Smooth muscle cell (in vitro differentiated cells): ENCODE data around the gene OPRM1. TPM values are rescaled to one million over a fixed set of nuclear protein-coding genes. Genes with fewer than 3 reads are reported as not detected.

Source experiments
- DNase-seq: peaks from one replicate; lab custom pipeline; 2025; ENCODE audit not compliant: unreplicated experiment; lab: John Stamatoyannopoulos, UW
- H2AFZ ChIP-seq: fragments of 200-600 bp; sonication (generic); 2 replicates; pipeline ENCODE4 v1.6.0; 2016; ENCODE audit warnings: antibody characterized with exemption, low read depth, mild to moderate bottlenecking
- H3F3A ChIP-seq: fragments of 200-600 bp; sonication (generic); 2 replicates; pipeline ENCODE4 v1.6.0; 2017; ENCODE audit warnings: antibody characterized with exemption, low read depth
- H3K27ac ChIP-seq: fragments of 200-600 bp; sonication (generic); 2 replicates; pipeline ENCODE4 v1.5.1; 2016; ENCODE audit warnings: low read depth, mild to moderate bottlenecking
- H3K27me3 ChIP-seq: fragments of 200-600 bp; sonication (generic); 2 replicates; pipeline ENCODE4 v1.6.1; 2016; ENCODE audit warnings: low read depth, mild to moderate bottlenecking
- H3K36me3 ChIP-seq: fragments of 200-600 bp; sonication (generic); 2 replicates; pipeline ENCODE4 v1.5.1; 2016; ENCODE audit warnings: low read depth
- H3K4me1 ChIP-seq: fragments of 200-600 bp; sonication (generic); 2 replicates; pipeline ENCODE4 v1.5.1; 2016; ENCODE audit warnings: low read depth
- H3K4me2 ChIP-seq: fragments of 200-600 bp; sonication (generic); 2 replicates; pipeline ENCODE4 v1.6.0; 2016; ENCODE audit warnings: mild to moderate bottlenecking
- H3K4me3 ChIP-seq: fragments of 200-600 bp; sonication (generic); 2 replicates; pipeline ENCODE4 v1.5.1; 2016; ENCODE audit warnings: mild to moderate bottlenecking
- H3K79me2 ChIP-seq: fragments of 200-600 bp; sonication (generic); 2 replicates; pipeline ENCODE4 v1.6.0; 2016; ENCODE audit warnings: low read depth, mild to moderate bottlenecking
- H3K9ac ChIP-seq: fragments of 200-600 bp; sonication (generic); 2 replicates; pipeline ENCODE4 v1.6.0; 2016; ENCODE audit warnings: low read depth
- H3K9me3 ChIP-seq: fragments of 200-600 bp; sonication (generic); replicated peaks from 2 replicates; pipeline ENCODE4 v1.5.1; 2016; ENCODE audit warnings: low read depth
- H4K20me1 ChIP-seq: fragments of 200-600 bp; sonication (generic); 2 replicates; pipeline ENCODE4 v1.6.0; 2016; ENCODE audit warnings: low read depth
- CTCF ChIP-seq: fragments of 200-600 bp; sonication (generic); IDR thresholded peaks from 2 replicates; pipeline ENCODE4 v1.5.1; 2017; ENCODE audit warnings: borderline replicate concordance, mild to moderate bottlenecking, antibody characterized with exemption; ENCODE audit not compliant: insufficient read depth, poor library complexity, severe bottlenecking
- WGBS: methylation state at CpG from one replicate; pipeline ENCODE4 v1.1.7; 2016; ENCODE audit warnings: low lambda C conversion rate; 5-methylcytosine and 5-hydroxymethylcytosine counted together
- polyA plus RNA-seq: library from polyadenylated mRNA; unstranded; fragments of >200 nt; fragmentation: Nextera tagmentation; extraction: Ambion mirVana; gene quantifications from 2 replicates; pipeline ENCODE4 v1.2.1, GENCODE V29; 2016
- total RNA-seq: library from RNA; depleted of rRNA; stranded (reverse); fragments of >200 nt; gene quantifications from 2 replicates; pipeline ENCODE4 v1.2.3, GENCODE V29; 2014

OPRM1 gene
- total and polyA plus RNA-seq, 2 experiments from 2014 or later: not detected

- no peak for DNase-seq
- peaks cover under 1% of the 10 kb centered on the region for H3K4me1 ChIP-seq
- no peaks in the 10 kb centered on the region for H4K20me1 ChIP-seq
- H3K79me2 ChIP-seq: no peaks in the 10 kb centered on the region
- H3F3A ChIP-seq: no peaks in the 10 kb centered on the region
- no peak overlapping the region for H3K9ac ChIP-seq
- H2AFZ ChIP-seq: no peak overlapping the region
- H3K27ac ChIP-seq: no peak overlapping the region
- 72% methylated on average over 3 of the region's 3 CpGs for WGBS
- H3K4me2 ChIP-seq: no peak overlapping the region
- H3K27me3 ChIP-seq: no peaks in the 10 kb centered on the region
- no peak for TF ChIP-seq CTCF
- no peak overlapping the region for H3K4me3 ChIP-seq
- H3K9me3 ChIP-seq: no peaks in the 10 kb centered on the region
- H3K36me3 ChIP-seq: no peaks in the 10 kb centered on the region
Measured at GRCh38 chr6:154161689-154162088, 122.6 kb downstream of the OPRM1 start.

- no peak for TF ChIP-seq CTCF
- H3K9ac ChIP-seq: no peak overlapping the region
- no peaks in the 10 kb centered on the region for H4K20me1 ChIP-seq
- WGBS: 88% methylated on average over 5 of the region's 5 CpGs
- H2AFZ ChIP-seq: no peak overlapping the region
- no peak overlapping the region for H3K4me3 ChIP-seq
- no peaks in the 10 kb centered on the region for H3K36me3 ChIP-seq
- no peak for DNase-seq
- no peaks in the 10 kb centered on the region for H3K79me2 ChIP-seq
- no peaks in the 10 kb centered on the region for H3K4me1 ChIP-seq
- H3K27ac ChIP-seq: no peak overlapping the region
- no peaks in the 10 kb centered on the region for H3K9me3 ChIP-seq
- H3K27me3 ChIP-seq: no peaks in the 10 kb centered on the region
- H3F3A ChIP-seq: no peaks in the 10 kb centered on the region
- no peak overlapping the region for H3K4me2 ChIP-seq
Measured at GRCh38 chr6:154164397-154164796, 125.4 kb downstream of the OPRM1 start.

- no peaks in the 10 kb centered on the region for H4K20me1 ChIP-seq
- H3K27ac ChIP-seq: no peak overlapping the region
- no peaks in the 10 kb centered on the region for H3F3A ChIP-seq
- WGBS: 90% methylated on average over 2 of the region's 2 CpGs
- DNase-seq: no peak
- H3K27me3 ChIP-seq: no peaks in the 10 kb centered on the region
- no peak overlapping the region for H3K9ac ChIP-seq
- no peaks in the 10 kb centered on the region for H3K4me1 ChIP-seq
- H3K79me2 ChIP-seq: no peaks in the 10 kb centered on the region
- no peak overlapping the region for H2AFZ ChIP-seq
- TF ChIP-seq CTCF: no peak
- H3K4me2 ChIP-seq: no peak overlapping the region
- H3K4me3 ChIP-seq: no peak overlapping the region
- H3K36me3 ChIP-seq: no peaks in the 10 kb centered on the region
- no peaks in the 10 kb centered on the region for H3K9me3 ChIP-seq
Measured at GRCh38 chr6:154165478-154165877, 126.4 kb downstream of the OPRM1 start.

GRCh38 chr6:154166140-154166539 is 127.1 kb downstream of the OPRM1 start:
- H3K27me3 ChIP-seq: no peaks in the 10 kb centered on the region
- no peak overlapping the region for H3K4me2 ChIP-seq
- no peaks in the 10 kb centered on the region for H3K79me2 ChIP-seq
- H2AFZ ChIP-seq: no peak overlapping the region
- no peak for DNase-seq
- H3K36me3 ChIP-seq: no peaks in the 10 kb centered on the region
- no peaks in the 10 kb centered on the region for H3K9me3 ChIP-seq
- no peak overlapping the region for H3K9ac ChIP-seq
- no peaks in the 10 kb centered on the region for H4K20me1 ChIP-seq
- H3F3A ChIP-seq: no peaks in the 10 kb centered on the region
- no peak overlapping the region for H3K27ac ChIP-seq
- H3K4me3 ChIP-seq: no peak overlapping the region
- no peak for TF ChIP-seq CTCF
- no peaks in the 10 kb centered on the region for H3K4me1 ChIP-seq
- WGBS: 84% methylated on average over 9 of the region's 9 CpGs
